ENCODE results near the gene FLVCR1.

DNA sequence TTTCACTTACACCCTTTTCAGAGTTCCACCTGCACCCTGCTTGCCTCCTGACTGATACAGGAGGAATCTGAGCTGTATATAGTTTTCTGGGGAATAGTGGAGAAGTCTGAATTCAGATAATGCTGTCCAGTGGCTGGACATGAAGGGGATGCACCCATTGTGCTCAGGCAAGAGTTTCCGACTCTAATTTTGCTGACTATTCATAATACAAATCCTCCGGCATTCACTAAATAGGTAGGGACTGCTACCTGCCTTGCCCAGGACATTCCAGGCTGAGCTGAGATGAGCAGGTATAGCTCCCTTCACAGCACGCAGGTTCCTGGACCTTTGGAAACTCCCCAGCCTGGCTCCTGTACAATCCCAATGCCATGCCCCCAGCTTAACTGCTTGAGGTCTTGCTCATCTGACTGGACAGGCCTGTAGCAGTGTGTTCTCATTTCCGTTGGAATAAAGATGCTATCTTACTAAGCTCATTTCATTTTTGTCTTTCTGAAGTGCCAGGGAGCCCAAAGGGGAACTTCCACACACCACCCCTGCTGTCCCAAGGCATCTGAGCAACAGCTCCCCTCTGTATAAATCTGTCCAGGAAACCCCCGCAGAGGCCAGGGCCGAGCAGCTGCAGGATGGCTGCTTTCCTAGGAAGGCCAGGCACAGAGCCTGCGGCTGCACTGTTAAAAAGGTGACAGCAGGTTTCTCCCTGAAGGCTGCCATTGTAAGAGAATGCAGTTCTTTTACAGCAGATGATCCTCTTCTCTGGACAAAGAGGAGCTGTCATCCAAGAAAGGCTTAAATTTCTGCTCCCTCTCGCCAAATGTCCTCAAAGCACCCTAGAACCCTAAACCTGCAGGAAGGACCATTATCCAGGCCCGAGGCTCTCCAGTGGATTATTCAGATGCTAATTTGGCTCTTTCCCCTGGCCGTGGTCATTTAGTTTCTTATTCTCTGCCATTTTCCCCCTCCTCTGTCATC lies 70.5 kb downstream of the FLVCR1 start:
- TF ChIP-seq, protein P1, sequence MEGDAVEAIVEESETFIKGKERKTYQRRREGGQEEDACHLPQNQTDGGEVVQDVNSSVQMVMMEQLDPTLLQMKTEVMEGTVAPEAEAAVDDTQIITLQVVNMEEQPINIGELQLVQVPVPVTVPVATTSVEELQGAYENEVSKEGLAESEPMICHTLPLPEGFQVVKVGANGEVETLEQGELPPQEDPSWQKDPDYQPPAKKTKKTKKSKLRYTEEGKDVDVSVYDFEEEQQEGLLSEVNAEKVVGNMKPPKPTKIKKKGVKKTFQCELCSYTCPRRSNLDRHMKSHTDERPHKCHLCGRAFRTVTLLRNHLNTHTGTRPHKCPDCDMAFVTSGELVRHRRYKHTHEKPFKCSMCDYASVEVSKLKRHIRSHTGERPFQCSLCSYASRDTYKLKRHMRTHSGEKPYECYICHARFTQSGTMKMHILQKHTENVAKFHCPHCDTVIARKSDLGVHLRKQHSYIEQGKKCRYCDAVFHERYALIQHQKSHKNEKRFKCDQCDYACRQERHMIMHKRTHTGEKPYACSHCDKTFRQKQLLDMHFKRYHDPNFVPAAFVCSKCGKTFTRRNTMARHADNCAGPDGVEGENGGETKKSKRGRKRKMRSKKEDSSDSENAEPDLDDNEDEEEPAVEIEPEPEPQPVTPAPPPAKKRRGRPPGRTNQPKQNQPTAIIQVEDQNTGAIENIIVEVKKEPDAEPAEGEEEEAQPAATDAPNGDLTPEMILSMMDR (conservative IDR thresholded peaks at IDR 0.05): no peak
- no peak for TF ChIP-seq ZFX (IDR thresholded peaks at IDR 0.05)
